HEK293 (cell line): ENCODE results near the gene MAP1S.

Source experiments
- BCL6B ChIP-seq: fragments of 450-650 bp; formaldehyde crosslinking; IDR thresholded peaks from 2 replicates; pipeline ENCODE4 v1.5.1; 2017; ENCODE audit warnings: missing biosample characterization, missing genetic modification characterization
- GLIS1 ChIP-seq: fragments of 450-650 bp; formaldehyde crosslinking; IDR thresholded peaks from 2 replicates; pipeline ENCODE4 v1.5.1; 2016; ENCODE audit warnings: missing biosample characterization, missing genetic modification characterization
- INSM2 ChIP-seq: fragments of 450-650 bp; formaldehyde crosslinking; IDR thresholded peaks from 2 replicates; pipeline ENCODE4 v1.5.1; 2016; ENCODE audit warnings: missing biosample characterization, missing genetic modification characterization
- KLF10 ChIP-seq: fragments of 450-650 bp; IDR thresholded peaks from 2 replicates; pipeline ENCODE4 v1.5.1; 2018; ENCODE audit warnings: missing biosample characterization, mild to moderate bottlenecking, missing genetic modification characterization
- KLF16 ChIP-seq: fragments of 450-650 bp; formaldehyde crosslinking; IDR thresholded peaks from 2 replicates; pipeline ENCODE4 v1.5.1; 2017; ENCODE audit warnings: missing biosample characterization, missing genetic modification characterization
- KLF8 ChIP-seq: fragments of 450-650 bp; formaldehyde crosslinking; IDR thresholded peaks from 2 replicates; pipeline ENCODE4 v1.5.1; 2016; ENCODE audit warnings: missing biosample characterization, missing genetic modification characterization
- MYNN ChIP-seq: fragments of 450-650 bp; formaldehyde crosslinking; IDR thresholded peaks from 2 replicates; pipeline ENCODE4 v1.5.1; 2016; ENCODE audit warnings: missing biosample characterization, missing genetic modification characterization, borderline replicate concordance
- PATZ1 ChIP-seq: fragments of 450-650 bp; formaldehyde crosslinking; IDR thresholded peaks from 2 replicates; pipeline ENCODE4 v1.5.1; 2016; ENCODE audit warnings: missing biosample characterization, missing genetic modification characterization
- PRDM10 ChIP-seq: fragments of 450-650 bp; formaldehyde crosslinking; IDR thresholded peaks from 2 replicates; pipeline ENCODE4 v1.5.1; 2016; ENCODE audit warnings: missing biosample characterization, missing genetic modification characterization
- SP7 ChIP-seq: fragments of 450-650 bp; formaldehyde crosslinking; IDR thresholded peaks from 2 replicates; pipeline ENCODE4 v1.5.1; 2016; ENCODE audit warnings: missing biosample characterization, missing genetic modification characterization
- TCF7L2 ChIP-seq: IDR thresholded peaks from 2 replicates; pipeline ENCODE4 v1.6.1; 2011; ENCODE audit warnings: low read depth, mild to moderate bottlenecking, inconsistent platforms, low read length, moderate library complexity, borderline replicate concordance
- TRIM28 ChIP-seq: IDR thresholded peaks from 2 replicates; pipeline ENCODE4 v1.6.1; 2011; ENCODE audit warnings: low read length, control low read depth, borderline replicate concordance
- ZBTB21 ChIP-seq: fragments of 450-650 bp; formaldehyde crosslinking; IDR thresholded peaks from 2 replicates; pipeline ENCODE4 v1.5.1; 2017; ENCODE audit warnings: missing biosample characterization, missing genetic modification characterization
- ZBTB8A ChIP-seq: fragments of 450-650 bp; formaldehyde crosslinking; IDR thresholded peaks from 2 replicates; pipeline ENCODE4 v1.5.1; 2016; ENCODE audit warnings: missing biosample characterization, missing genetic modification characterization
- ZFHX2 ChIP-seq: fragments of 450-650 bp; formaldehyde crosslinking; conservative IDR thresholded peaks from 2 replicates; pipeline ENCODE4 v1.5.1; 2016; ENCODE audit warnings: missing biosample characterization, missing genetic modification characterization
- ZFP41 ChIP-seq: fragments of 450-650 bp; formaldehyde crosslinking; IDR thresholded peaks from 2 replicates; pipeline ENCODE4 v1.5.1; 2016; ENCODE audit warnings: missing biosample characterization, missing genetic modification characterization, borderline replicate concordance
- ZNF24 ChIP-seq: fragments of 450-650 bp; formaldehyde crosslinking; IDR thresholded peaks from 2 replicates; pipeline ENCODE4 v1.5.1; 2016; ENCODE audit warnings: missing biosample characterization, missing genetic modification characterization
- ZNF292 ChIP-seq: fragments of 450-650 bp; formaldehyde crosslinking; IDR thresholded peaks from 2 replicates; pipeline ENCODE4 v1.5.1; 2016; ENCODE audit warnings: low read depth, missing biosample characterization, missing genetic modification characterization, borderline replicate concordance
- ZNF335 ChIP-seq: fragments of 450-650 bp; formaldehyde crosslinking; conservative IDR thresholded peaks from 2 replicates; pipeline ENCODE4 v1.5.1; 2016; ENCODE audit warnings: missing biosample characterization, missing genetic modification characterization
- ZNF544 ChIP-seq: fragments of 450-650 bp; formaldehyde crosslinking; IDR thresholded peaks from 2 replicates; pipeline ENCODE4 v1.5.0; 2017; ENCODE audit warnings: missing biosample characterization, missing genetic modification characterization
- ZNF600 ChIP-seq: fragments of 450-650 bp; formaldehyde crosslinking; IDR thresholded peaks from 2 replicates; pipeline ENCODE4 v1.5.1; 2016; ENCODE audit warnings: missing biosample characterization, missing genetic modification characterization
- ZNF610 ChIP-seq: fragments of 450-650 bp; formaldehyde crosslinking; IDR thresholded peaks from 2 replicates; pipeline ENCODE4 v1.5.1; 2016; ENCODE audit warnings: missing biosample characterization, missing genetic modification characterization, borderline replicate concordance
- ZNF629 ChIP-seq: fragments of 450-650 bp; formaldehyde crosslinking; IDR thresholded peaks from 2 replicates; pipeline ENCODE4 v1.5.1; 2017; ENCODE audit warnings: missing biosample characterization, missing genetic modification characterization
- ZNF660 ChIP-seq: fragments of 450-650 bp; IDR thresholded peaks from 2 replicates; pipeline ENCODE4 v1.5.1; 2018; ENCODE audit warnings: missing biosample characterization, mild to moderate bottlenecking, missing genetic modification characterization
- ZNF664 ChIP-seq: fragments of 450-650 bp; formaldehyde crosslinking; IDR thresholded peaks from 2 replicates; pipeline ENCODE4 v1.5.1; 2016; ENCODE audit warnings: missing biosample characterization, missing genetic modification characterization
- ZNF692 ChIP-seq: fragments of 450-650 bp; formaldehyde crosslinking; IDR thresholded peaks from 2 replicates; pipeline ENCODE4 v1.5.1; 2016; ENCODE audit warnings: missing biosample characterization, missing genetic modification characterization
- ZSCAN4 ChIP-seq: fragments of 450-650 bp; formaldehyde crosslinking; IDR thresholded peaks from 2 replicates; pipeline ENCODE4 v1.5.1; 2017; ENCODE audit warnings: missing biosample characterization, missing genetic modification characterization
- ZXDB ChIP-seq: fragments of 450-650 bp; formaldehyde crosslinking; IDR thresholded peaks from 2 replicates; pipeline ENCODE4 v1.5.1; 2016; ENCODE audit warnings: missing biosample characterization, missing genetic modification characterization

The MAP1S gene

GRCh38 chr19:17681505-17682125 lies 37.7 kb upstream of the MAP1S start (continued):
- TF ChIP-seq PRDM10 (tag by site-specific recombination) (no peak), ZNF600 (tag by site-specific recombination) (no peak), ZFP41 (tag by site-specific recombination) (no peak), MYNN (tag by site-specific recombination) (no peak), GLIS1 (peak; percentile 48), KLF8 (tag by site-specific recombination) (peak; percentile 65; the same call in 1 of the 2 replicates), ZBTB8A (tag by site-specific recombination) (no peak), ZNF544 (no peak), ZNF629 (tag by site-specific recombination) (peak; percentile 92), ZNF660 (tag by site-specific recombination) (peak; percentile 70; the same call in 1 of the 2 replicates), ZFHX2 (tag by site-specific recombination) (no peak), PATZ1 (tag by site-specific recombination) (peak; percentile 58), KLF16 (0 out of 2 replicates have a peak, but pooled peaks have one; percentile 32), ZNF292 (tag by site-specific recombination) (no peak), ZSCAN4 (tag by site-specific recombination) (no peak), SP7 (tag by site-specific recombination) (peak; percentile 71), KLF10 (tag by site-specific recombination) (no peak), ZNF610 (tag by site-specific recombination) (no peak), INSM2 (0 out of 2 replicates have a peak, but pooled peaks have one; percentile 43), TRIM28 (no peak), ZNF692 (0 out of 2 replicates have a peak, but pooled peaks have one; percentile 20), TCF7L2 (no peak), ZNF664 (peak; percentile 99), ZBTB21 (tag by site-specific recombination) (peak; percentile 86), BCL6B (tag by site-specific recombination) (no peak), ZNF335 (tag by site-specific recombination) (no peak), ZXDB (tag by site-specific recombination) (0 out of 2 replicates have a peak, but pooled peaks have one; percentile 51), ZNF24 (tag by site-specific recombination) (peak; percentile 70; the same call in 1 of the 2 replicates)
